ENCODE measurements around the gene NELL2.

The NELL2 gene

DNA sequence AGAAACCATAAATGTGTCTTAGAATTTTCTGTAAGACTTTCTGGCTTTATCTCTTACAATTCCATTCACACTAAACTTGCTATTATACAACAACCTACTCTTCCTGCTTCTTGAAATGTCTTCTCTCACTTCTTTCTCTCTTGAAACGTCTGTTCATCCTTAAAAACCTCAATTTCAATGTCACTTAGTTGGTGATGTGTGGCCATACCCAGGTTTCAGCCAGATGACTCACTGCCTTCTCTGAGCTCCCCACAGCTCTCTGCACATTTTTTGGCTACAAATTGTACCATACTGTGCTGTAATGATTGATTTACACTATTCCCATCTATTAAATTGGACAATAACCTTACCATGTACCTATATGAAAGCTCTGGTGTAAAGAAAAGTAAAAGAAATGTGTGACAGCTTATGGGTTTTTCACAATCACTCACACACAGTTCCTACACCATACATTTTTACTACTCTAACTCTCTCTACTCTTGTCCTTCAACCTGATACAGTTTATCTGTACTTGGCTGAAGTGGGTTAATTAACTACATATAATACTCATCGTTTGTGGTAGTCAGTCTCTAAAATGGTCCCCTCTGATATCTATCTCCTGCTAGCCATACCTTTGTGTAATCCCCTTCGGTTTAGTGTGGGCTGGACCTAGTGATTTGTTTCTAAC is 222.1 kb downstream of the NELL2 start:
- Histone ChIP-seq H3K27ac (replicated peaks) (no peak overlapping the region), H3K27me3 (ENCODE audit: insufficient read depth, poor library complexity, severe bottlenecking) (no peaks in the 10 kb centered on the region), H3K4me3 (replicated peaks; ENCODE audit: insufficient read depth, low read length) (no peak overlapping the region)
- TF ChIP-seq SPI1 (IDR thresholded peaks at IDR 0.05; ENCODE audit: borderline replicate concordance, low read depth), result no peak
- DNase-seq (ENCODE audit: low read depth in 1 of 2, low spot score in 1 of 2), result no peak

DNA sequence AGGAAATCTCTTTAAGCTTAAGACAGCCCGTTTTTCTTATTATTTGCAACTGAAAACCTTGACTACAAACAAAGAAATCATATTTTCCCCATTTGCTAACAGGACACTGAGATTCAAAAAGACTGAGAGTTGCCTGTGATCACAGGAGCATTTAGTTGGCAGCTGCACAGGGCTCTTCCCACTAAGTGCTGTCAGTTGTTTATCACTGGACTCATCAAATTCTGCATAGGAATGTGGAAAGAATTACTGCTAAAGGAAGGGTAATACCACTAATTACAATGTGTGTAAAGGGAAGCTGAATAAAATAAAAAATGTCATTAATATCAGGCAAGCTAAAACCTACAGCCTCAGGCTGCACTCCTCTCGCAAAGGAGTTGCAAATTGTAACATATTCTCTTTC is 226.4 kb downstream of the NELL2 start:
- Histone ChIP-seq H3K4me3 (replicated peaks; ENCODE audit: insufficient read depth, low read length) (no peak overlapping the region), H3K27ac (replicated peaks) (no peak overlapping the region), H3K27me3 (ENCODE audit: insufficient read depth, poor library complexity, severe bottlenecking) (no peaks in the 10 kb centered on the region)
- TF ChIP-seq POLR2AphosphoS5 (IDR thresholded peaks at IDR 0.05; ENCODE audit: low read depth) (no peak), REST (IDR thresholded peaks at IDR 0.05; ENCODE audit: insufficient replicate concordance, low read depth) (no peak), CTCF (IDR thresholded peaks at IDR 0.05; ENCODE audit: insufficient read depth, low read length) (no peak), SPI1 (IDR thresholded peaks at IDR 0.05; ENCODE audit: borderline replicate concordance, low read depth) (no peak), GABPA (IDR thresholded peaks at IDR 0.05; ENCODE audit: low read depth) (no peak)
- DNase-seq (ENCODE audit: low read depth in 1 of 2, low spot score in 1 of 2), result no peak

DNA sequence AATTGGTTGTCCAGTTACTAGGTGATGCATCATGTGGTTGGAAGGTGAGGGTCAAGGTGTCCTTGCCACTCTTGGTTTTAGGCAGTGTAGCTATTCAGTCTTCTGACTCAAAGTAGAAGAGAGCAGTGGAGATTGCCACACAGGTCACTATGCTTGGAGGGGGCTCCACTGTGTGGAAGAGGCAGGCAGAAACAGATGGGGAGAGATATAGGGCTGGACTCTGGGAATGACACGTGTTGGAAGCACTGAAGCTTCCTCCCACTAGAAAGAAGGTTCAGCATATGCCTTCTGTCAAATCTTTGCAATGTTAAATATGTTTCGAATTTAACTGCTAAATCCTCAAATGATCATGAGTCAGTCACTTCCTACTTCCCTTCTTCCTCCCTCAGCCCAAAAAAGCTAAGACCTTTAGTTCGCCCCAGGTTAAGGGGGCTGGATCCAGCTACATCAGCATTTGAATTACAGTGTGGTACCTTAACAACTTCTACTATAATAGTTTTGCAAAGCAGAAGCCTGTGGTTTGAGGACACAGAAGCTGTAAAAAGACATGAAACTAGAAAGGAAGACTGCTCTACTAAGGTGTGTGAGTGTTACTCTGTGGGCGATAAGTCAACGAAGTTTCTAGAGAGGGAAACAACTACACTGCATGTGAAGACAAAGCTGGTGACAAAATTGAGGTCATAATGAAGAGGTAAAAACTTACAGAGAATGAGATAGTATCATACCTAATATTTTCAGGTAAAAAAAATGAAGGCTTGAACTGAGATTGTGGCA is 228.0 kb downstream of the NELL2 start:
- Histone ChIP-seq H3K27ac (replicated peaks) (no peak overlapping the region), H3K27me3 (ENCODE audit: insufficient read depth, poor library complexity, severe bottlenecking) (no peaks in the 10 kb centered on the region), H3K4me3 (replicated peaks; ENCODE audit: insufficient read depth, low read length) (no peak overlapping the region)
- DNase-seq (ENCODE audit: low read depth in 1 of 2, low spot score in 1 of 2), result no peak
- no peak for TF ChIP-seq REST (IDR thresholded peaks at IDR 0.05; ENCODE audit: insufficient replicate concordance, low read depth)
- no peak for TF ChIP-seq CTCF (IDR thresholded peaks at IDR 0.05; ENCODE audit: insufficient read depth, low read length)
- TF ChIP-seq SPI1 (IDR thresholded peaks at IDR 0.05; ENCODE audit: borderline replicate concordance, low read depth), result no peak
- TF ChIP-seq GABPA (IDR thresholded peaks at IDR 0.05; ENCODE audit: low read depth), result no peak
- no peak for TF ChIP-seq POLR2AphosphoS5 (IDR thresholded peaks at IDR 0.05; ENCODE audit: low read depth)

- no peaks in the 10 kb centered on the region for H3K27me3 ChIP-seq (ENCODE audit: insufficient read depth, poor library complexity, severe bottlenecking)
- H3K4me3 ChIP-seq (replicated peaks; ENCODE audit: insufficient read depth, low read length), result no peak overlapping the region
- no peak for TF ChIP-seq SPI1 (IDR thresholded peaks at IDR 0.05; ENCODE audit: borderline replicate concordance, low read depth)
- TF ChIP-seq REST (IDR thresholded peaks at IDR 0.05; ENCODE audit: insufficient replicate concordance, low read depth), result no peak
- TF ChIP-seq POLR2AphosphoS5 (IDR thresholded peaks at IDR 0.05; ENCODE audit: low read depth), result no peak
- no peak for TF ChIP-seq CTCF (IDR thresholded peaks at IDR 0.05; ENCODE audit: insufficient read depth, low read length)
- TF ChIP-seq GABPA (IDR thresholded peaks at IDR 0.05; ENCODE audit: low read depth), result no peak
- no peak overlapping the region for H3K27ac ChIP-seq (replicated peaks)
- DNase-seq (ENCODE audit: low read depth in 1 of 2, low spot score in 1 of 2), result no peak
These were observed 235.5 kb downstream of the NELL2 start for GRCh38 chr12:44640427-44641190.
